ENCODE results near the gene PHOX2A.

PHOX2A gene

GRCh38 chr11:72227316-72228228 is 16.4 kb downstream of the PHOX2A start:
- H3K4me2 ChIP-seq (ENCODE audit: low read depth, low read length, poor library complexity, severe bottlenecking) = peak overlapping the region; percentile 97
- H3K9me3 ChIP-seq (ENCODE audit: insufficient read depth, low read depth, low read length) = no peaks in the 10 kb centered on the region
- no peak overlapping the region for H2AFZ ChIP-seq (ENCODE audit: low read length)
- no peaks in the 10 kb centered on the region for H3K9me2 ChIP-seq (replicated peaks; ENCODE audit: low read depth, low read length)
- peaks cover 43% of the 10 kb centered on the region; the same call in 1 of the 2 replicates for H3K36me3 ChIP-seq (ENCODE audit: insufficient read depth, low read length)
- H3K4me1 ChIP-seq (ENCODE audit: insufficient read depth, low read length, poor library complexity, severe bottlenecking) = peaks cover 29% of the 10 kb centered on the region
- H3F3A ChIP-seq (ENCODE audit: low read depth) = no peaks in the 10 kb centered on the region
- no peak for TF ChIP-seq CTCF (conservative IDR thresholded peaks at IDR 0.05; ENCODE audit: low read length)
- TF ChIP-seq EZH2phosphoT487 (IDR thresholded peaks at IDR 0.05; ENCODE audit: borderline replicate concordance) = no peak
- no peak overlapping the region for H3K9ac ChIP-seq (ENCODE audit: low read depth, low read length, poor library complexity, severe bottlenecking)
- no peaks in the 10 kb centered on the region for H3K27me3 ChIP-seq (ENCODE audit: insufficient read depth, low read length, poor library complexity, severe bottlenecking)
- H3K79me2 ChIP-seq (ENCODE audit: insufficient read depth, low read length) = peaks cover 37% of the 10 kb centered on the region
- H4K20me1 ChIP-seq (ENCODE audit: insufficient read depth, low read length, poor library complexity, severe bottlenecking) = peaks cover 24% of the 10 kb centered on the region
- no peak overlapping the region for H3K4me3 ChIP-seq (ENCODE audit: low read length, poor library complexity, severe bottlenecking)

- H3K4me2 ChIP-seq (ENCODE audit: low read depth, low read length, poor library complexity, severe bottlenecking) = peak overlapping the region; percentile 97
- no peak for TF ChIP-seq CTCF (conservative IDR thresholded peaks at IDR 0.05; ENCODE audit: low read length)
- no peak for TF ChIP-seq EZH2phosphoT487 (IDR thresholded peaks at IDR 0.05; ENCODE audit: borderline replicate concordance)
- H3K36me3 ChIP-seq (ENCODE audit: insufficient read depth, low read length) = peaks cover 35% of the 10 kb centered on the region; the same call in 1 of the 2 replicates
Observed at GRCh38 chr11:72226701-72227100, 17.3 kb downstream of the PHOX2A start.

GRCh38 chr11:72225411-72225951 is 18.5 kb downstream of the PHOX2A start:
- TF ChIP-seq EZH2phosphoT487 (IDR thresholded peaks at IDR 0.05; ENCODE audit: borderline replicate concordance) (no peak), CTCF (conservative IDR thresholded peaks at IDR 0.05; ENCODE audit: low read length) (no peak)

More at GRCh38 chr11:72226701-72227100, 17.3 kb downstream of the PHOX2A start:
- H3F3A ChIP-seq (ENCODE audit: low read depth) = no peaks in the 10 kb centered on the region
- H3K9ac ChIP-seq (ENCODE audit: low read depth, low read length, poor library complexity, severe bottlenecking) = peak overlapping the region; percentile 94
- H3K27me3 ChIP-seq (ENCODE audit: insufficient read depth, low read length, poor library complexity, severe bottlenecking) = no peaks in the 10 kb centered on the region
- H3K79me2 ChIP-seq (ENCODE audit: insufficient read depth, low read length) = peaks cover 37% of the 10 kb centered on the region
- H3K4me1 ChIP-seq (ENCODE audit: insufficient read depth, low read length, poor library complexity, severe bottlenecking) = peaks cover 37% of the 10 kb centered on the region
- no peaks in the 10 kb centered on the region for H3K9me2 ChIP-seq (replicated peaks; ENCODE audit: low read depth, low read length)
- H4K20me1 ChIP-seq (ENCODE audit: insufficient read depth, low read length, poor library complexity, severe bottlenecking) = peaks cover 24% of the 10 kb centered on the region
- H2AFZ ChIP-seq (ENCODE audit: low read length) = no peak overlapping the region
- H3K4me3 ChIP-seq (ENCODE audit: low read length, poor library complexity, severe bottlenecking) = peak overlapping the region; percentile 99
- no peaks in the 10 kb centered on the region for H3K9me3 ChIP-seq (ENCODE audit: insufficient read depth, low read depth, low read length)

More at GRCh38 chr11:72225411-72225951, 18.5 kb downstream of the PHOX2A start:
- no peaks in the 10 kb centered on the region for H3F3A ChIP-seq (ENCODE audit: low read depth)
- H3K9me3 ChIP-seq (ENCODE audit: insufficient read depth, low read depth, low read length) = no peaks in the 10 kb centered on the region
- H3K27me3 ChIP-seq (ENCODE audit: insufficient read depth, low read length, poor library complexity, severe bottlenecking) = no peaks in the 10 kb centered on the region
- peak overlapping the region; percentile 97 for H3K4me2 ChIP-seq (ENCODE audit: low read depth, low read length, poor library complexity, severe bottlenecking)
- peaks cover 37% of the 10 kb centered on the region for H3K79me2 ChIP-seq (ENCODE audit: insufficient read depth, low read length)
- H4K20me1 ChIP-seq (ENCODE audit: insufficient read depth, low read length, poor library complexity, severe bottlenecking) = peaks cover 24% of the 10 kb centered on the region
- peaks cover 38% of the 10 kb centered on the region for H3K4me1 ChIP-seq (ENCODE audit: insufficient read depth, low read length, poor library complexity, severe bottlenecking)
- no peaks in the 10 kb centered on the region for H3K9me2 ChIP-seq (replicated peaks; ENCODE audit: low read depth, low read length)
- H3K9ac ChIP-seq (ENCODE audit: low read depth, low read length, poor library complexity, severe bottlenecking) = peak overlapping the region; percentile 94
- H2AFZ ChIP-seq (ENCODE audit: low read length) = 0 out of 2 replicates have a peak overlapping the region, but pooled peaks have one; percentile 32
- peaks cover 23% of the 10 kb centered on the region; the same call in 1 of the 2 replicates for H3K36me3 ChIP-seq (ENCODE audit: insufficient read depth, low read length)
- peak overlapping the region; percentile 99 for H3K4me3 ChIP-seq (ENCODE audit: low read length, poor library complexity, severe bottlenecking)

Measured in Loucy (cell line).